IPS-18c (cell line): ENCODE measurements around the gene BCAS4.
"Not testable (repeated sequence)": the region's sequence is repeated elsewhere in the genome, so short reads cannot be mapped to it uniquely, and the experiment has no call there.

ENCODE experiments used
- H3K4me3 ChIP-seq: 2 replicates; pipeline ENCODE4 v1.7.0; 2013; ENCODE audit warnings: low read depth, mild to moderate bottlenecking, low read length, moderate library complexity; ENCODE audit not compliant: insufficient read depth
- H3K9me3 ChIP-seq: one replicate; pipeline ENCODE4 v1.6.1; 2013; ENCODE audit warnings: mild to moderate bottlenecking, low read length, moderate library complexity; ENCODE audit not compliant: control insufficient read depth, insufficient read depth

Gene BCAS4

GRCh38 chr20:50794846-50795634 is at the start of gene BCAS4:
Gene BCAS4, plus strand, starts transcription at chr20:50795061. Its CDS starts 23 bp downstream, at chr20:50795084.
- Histone ChIP-seq H3K9me3 (no peaks in the 10 kb centered on the region), H3K4me3 (peak within 1 kb of the TSS; percentile 91)

GRCh38 chr20:50745634-50746137 is 49.2 kb upstream of the BCAS4 start:
- Histone ChIP-seq H3K9me3 (no peaks in the 10 kb centered on the region), H3K4me3 (no peak overlapping the region)

GRCh38 chr20:50746138-50746940 is 48.5 kb upstream of the BCAS4 start:
- Histone ChIP-seq H3K9me3 (no peaks in the 10 kb centered on the region), H3K4me3 (no peak overlapping the region)

GRCh38 chr20:50747275-50747674 is 47.6 kb upstream of the BCAS4 start:
- H3K4me3 ChIP-seq = no peak overlapping the region

GRCh38 chr20:50750145-50750671 is 44.7 kb upstream of the BCAS4 start:
- no peak overlapping the region for H3K4me3 ChIP-seq
- no peaks in the 10 kb centered on the region for H3K9me3 ChIP-seq

More at GRCh38 chr20:50747275-50747674, 47.6 kb upstream of the BCAS4 start:
- no peaks in the 10 kb centered on the region for H3K9me3 ChIP-seq

GRCh38 chr20:50753152-50753551 is 41.7 kb upstream of the BCAS4 start:
- no peaks in the 10 kb centered on the region for H3K9me3 ChIP-seq
- no peak overlapping the region for H3K4me3 ChIP-seq

GRCh38 chr20:50754420-50754819 is 40.4 kb upstream of the BCAS4 start:
- Histone ChIP-seq H3K9me3 (no peaks in the 10 kb centered on the region), H3K4me3 (no peak overlapping the region)

GRCh38 chr20:50756447-50756846 is 38.4 kb upstream of the BCAS4 start:
- Histone ChIP-seq H3K9me3 (no peaks in the 10 kb centered on the region), H3K4me3 (no peak overlapping the region)

- no peak overlapping the region for H3K4me3 ChIP-seq
These were observed 36.4 kb upstream of the BCAS4 start for GRCh38 chr20:50758469-50758868.

GRCh38 chr20:50758992-50759391 is 35.9 kb upstream of the BCAS4 start:
- Histone ChIP-seq H3K9me3 (no peaks in the 10 kb centered on the region), H3K4me3 (no peak overlapping the region)

More at GRCh38 chr20:50758469-50758868, 36.4 kb upstream of the BCAS4 start:
- no peaks in the 10 kb centered on the region for H3K9me3 ChIP-seq

GRCh38 chr20:50759678-50760077 is 35.2 kb upstream of the BCAS4 start:
- Histone ChIP-seq H3K9me3 (no peaks in the 10 kb centered on the region), H3K4me3 (no peak overlapping the region)

GRCh38 chr20:50762045-50762422 is 32.8 kb upstream of the BCAS4 start:
- no peaks in the 10 kb centered on the region for H3K9me3 ChIP-seq
- H3K4me3 ChIP-seq = no peak overlapping the region

GRCh38 chr20:50762435-50763220 is 32.2 kb upstream of the BCAS4 start:
- no peaks in the 10 kb centered on the region for H3K9me3 ChIP-seq
- H3K4me3 ChIP-seq = no peak overlapping the region

- H3K9me3 ChIP-seq, H3K4me3 ChIP-seq: not testable (repeated sequence)
These were observed 31.1 kb upstream of the BCAS4 start for GRCh38 chr20:50763550-50764458.

GRCh38 chr20:50765251-50765650 is 29.6 kb upstream of the BCAS4 start:
- H3K9me3 ChIP-seq, H3K4me3 ChIP-seq: not testable (repeated sequence)

- Histone ChIP-seq H3K9me3 (no peaks in the 10 kb centered on the region), H3K4me3 (no peak overlapping the region)
These were observed 29.2 kb upstream of the BCAS4 start for GRCh38 chr20:50765674-50766073.
